A673 (cell line): Measurements from ENCODE around the gene PTPA. TPM values are rescaled to one million over a fixed set of nuclear protein-coding genes. Genes with fewer than 3 reads are reported as not detected.

Source experiments
- BruUV-seq: library from RNA; stranded (reverse); fragments of 400-500 nt; replicated peaks from 2 replicates; lab custom pipeline; 2021; lab: Mats Ljungman, UMichigan
- CTCF ChIA-PET: fragments of 300-600 bp; sonication (Branson Sonifier 250); formaldehyde crosslinking; loops from one replicate; lab custom pipeline; 2022; ENCODE audit warnings: antibody characterized with exemption; lab: Charles Lee
- POLR2A ChIA-PET: fragments of 300-600 bp; sonication (Branson Sonifier 250); formaldehyde crosslinking; loops from one replicate; lab custom pipeline; 2022; ENCODE audit warnings: antibody characterized with exemption; ENCODE audit not compliant: low non-redundant PET; lab: Charles Lee
- DNase-seq: peaks from one replicate; pipeline ENCODE4 v3.0.0-alpha.2; 2015; ENCODE audit warnings: low spot score
- H3K27ac ChIP-seq: fragments of 200-600 bp; sonication (generic); 2 replicates; pipeline ENCODE4 v1.5.1; 2016; ENCODE audit warnings: mixed run types, low read depth, mild to moderate bottlenecking, mixed read lengths, antibody characterized with exemption, low read length; ENCODE audit not compliant: poor library complexity, severe bottlenecking
- H3K27me3 ChIP-seq: fragments of 200-600 bp; sonication (generic); replicated peaks from 2 replicates; pipeline ENCODE4 v1.6.1; 2017; ENCODE audit warnings: mixed run types, low read depth, mild to moderate bottlenecking, mixed read lengths, antibody characterized with exemption, low read length; ENCODE audit not compliant: insufficient read depth, poor library complexity
- H3K36me3 ChIP-seq: fragments of 200-600 bp; sonication (generic); 2 replicates; pipeline ENCODE4 v1.6.1; 2016; ENCODE audit warnings: mixed run types, mild to moderate bottlenecking, mixed read lengths, antibody characterized with exemption, low read length; ENCODE audit not compliant: insufficient read depth, poor library complexity, severe bottlenecking
- H3K4me1 ChIP-seq: fragments of 200-600 bp; sonication (generic); 2 replicates; pipeline ENCODE4 v1.6.1; 2017; ENCODE audit warnings: mixed run types, mild to moderate bottlenecking, mixed read lengths, antibody characterized with exemption, low read length; ENCODE audit not compliant: insufficient read depth, poor library complexity, severe bottlenecking
- H3K4me3 ChIP-seq: fragments of 200-600 bp; sonication (generic); 2 replicates; pipeline ENCODE4 v1.5.1; 2016; ENCODE audit warnings: low read depth, mixed run types, mild to moderate bottlenecking, mixed read lengths, low read length; ENCODE audit not compliant: poor library complexity, severe bottlenecking
- H3K9me3 ChIP-seq: fragments of 200-600 bp; sonication (generic); 2 replicates; pipeline ENCODE4 v1.6.1; 2016; ENCODE audit warnings: mixed run types, low read depth, mild to moderate bottlenecking, mixed read lengths, antibody characterized with exemption, low read length; ENCODE audit not compliant: poor library complexity, severe bottlenecking
- EZH2 ChIP-seq: fragments of 200-600 bp; sonication (generic); IDR thresholded peaks from 2 replicates; pipeline ENCODE4 v1.6.1; 2017; ENCODE audit warnings: borderline replicate concordance, low read depth, mild to moderate bottlenecking, mixed read lengths, antibody characterized with exemption, low read length; ENCODE audit not compliant: poor library complexity, severe bottlenecking
- intact Hi-C: fragments of 100-400 bp; cut with micrococcal nuclease; formaldehyde crosslinking; loops from one replicate; pipeline ENCODE4 v1.10.0; 2022; ENCODE audit not compliant: unreplicated experiment
- total RNA-seq: library from RNA; stranded (reverse); gene quantifications from 2 replicates; pipeline ENCODE4 v1.2.3, GENCODE V29; 2021
- TF ChIP-seq, protein P1 (sequence below): fragments of 300-800, 200-600 bp; sonication (generic); conservative IDR thresholded peaks from 2 replicates; pipeline ENCODE4 v1.5.1; 2017; ENCODE audit warnings: low read depth, mild to moderate bottlenecking, antibody characterized with exemption, low read length, moderate library complexity, mixed read lengths

Gene PTPA
- total RNA-seq, 1 experiment from 2014 or later = 157 TPM

DNA sequence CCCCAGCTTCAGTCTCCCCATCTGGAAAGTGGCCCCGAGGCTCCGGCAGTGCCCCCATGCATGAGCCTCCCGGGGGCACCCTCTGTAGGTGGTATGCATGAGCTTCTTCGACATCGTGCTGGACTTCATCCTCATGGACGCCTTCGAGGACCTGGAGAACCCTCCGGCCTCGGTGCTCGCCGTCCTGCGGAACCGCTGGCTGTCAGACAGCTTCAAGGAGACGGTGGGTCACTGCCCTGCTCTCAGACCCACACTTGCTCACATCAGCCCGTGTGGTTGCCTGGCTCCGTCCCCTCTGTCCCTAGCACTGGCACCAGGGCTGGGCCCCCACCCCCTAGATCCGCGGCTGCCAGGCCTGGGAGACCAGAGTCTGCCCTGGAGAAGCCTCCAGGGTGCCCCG lies 43.1 kb upstream of the PTPA start:
- no peaks in the 10 kb centered on the region for H3K4me1 ChIP-seq
- no TSS peak for BruUV-seq
- H3K36me3 ChIP-seq = no peaks in the 10 kb centered on the region
- H3K4me3 ChIP-seq = no peak overlapping the region
- intact Hi-C loops = no loop called here
- DNase-seq = no peak
- ChIA-PET POLR2A (no interaction called here), CTCF (no interaction called here)
- no peaks in the 10 kb centered on the region for H3K27me3 ChIP-seq
- H3K27ac ChIP-seq = no peak overlapping the region
- H3K9me3 ChIP-seq = no peaks in the 10 kb centered on the region
- TF ChIP-seq, protein P1, sequence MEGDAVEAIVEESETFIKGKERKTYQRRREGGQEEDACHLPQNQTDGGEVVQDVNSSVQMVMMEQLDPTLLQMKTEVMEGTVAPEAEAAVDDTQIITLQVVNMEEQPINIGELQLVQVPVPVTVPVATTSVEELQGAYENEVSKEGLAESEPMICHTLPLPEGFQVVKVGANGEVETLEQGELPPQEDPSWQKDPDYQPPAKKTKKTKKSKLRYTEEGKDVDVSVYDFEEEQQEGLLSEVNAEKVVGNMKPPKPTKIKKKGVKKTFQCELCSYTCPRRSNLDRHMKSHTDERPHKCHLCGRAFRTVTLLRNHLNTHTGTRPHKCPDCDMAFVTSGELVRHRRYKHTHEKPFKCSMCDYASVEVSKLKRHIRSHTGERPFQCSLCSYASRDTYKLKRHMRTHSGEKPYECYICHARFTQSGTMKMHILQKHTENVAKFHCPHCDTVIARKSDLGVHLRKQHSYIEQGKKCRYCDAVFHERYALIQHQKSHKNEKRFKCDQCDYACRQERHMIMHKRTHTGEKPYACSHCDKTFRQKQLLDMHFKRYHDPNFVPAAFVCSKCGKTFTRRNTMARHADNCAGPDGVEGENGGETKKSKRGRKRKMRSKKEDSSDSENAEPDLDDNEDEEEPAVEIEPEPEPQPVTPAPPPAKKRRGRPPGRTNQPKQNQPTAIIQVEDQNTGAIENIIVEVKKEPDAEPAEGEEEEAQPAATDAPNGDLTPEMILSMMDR = no peak

DNA sequence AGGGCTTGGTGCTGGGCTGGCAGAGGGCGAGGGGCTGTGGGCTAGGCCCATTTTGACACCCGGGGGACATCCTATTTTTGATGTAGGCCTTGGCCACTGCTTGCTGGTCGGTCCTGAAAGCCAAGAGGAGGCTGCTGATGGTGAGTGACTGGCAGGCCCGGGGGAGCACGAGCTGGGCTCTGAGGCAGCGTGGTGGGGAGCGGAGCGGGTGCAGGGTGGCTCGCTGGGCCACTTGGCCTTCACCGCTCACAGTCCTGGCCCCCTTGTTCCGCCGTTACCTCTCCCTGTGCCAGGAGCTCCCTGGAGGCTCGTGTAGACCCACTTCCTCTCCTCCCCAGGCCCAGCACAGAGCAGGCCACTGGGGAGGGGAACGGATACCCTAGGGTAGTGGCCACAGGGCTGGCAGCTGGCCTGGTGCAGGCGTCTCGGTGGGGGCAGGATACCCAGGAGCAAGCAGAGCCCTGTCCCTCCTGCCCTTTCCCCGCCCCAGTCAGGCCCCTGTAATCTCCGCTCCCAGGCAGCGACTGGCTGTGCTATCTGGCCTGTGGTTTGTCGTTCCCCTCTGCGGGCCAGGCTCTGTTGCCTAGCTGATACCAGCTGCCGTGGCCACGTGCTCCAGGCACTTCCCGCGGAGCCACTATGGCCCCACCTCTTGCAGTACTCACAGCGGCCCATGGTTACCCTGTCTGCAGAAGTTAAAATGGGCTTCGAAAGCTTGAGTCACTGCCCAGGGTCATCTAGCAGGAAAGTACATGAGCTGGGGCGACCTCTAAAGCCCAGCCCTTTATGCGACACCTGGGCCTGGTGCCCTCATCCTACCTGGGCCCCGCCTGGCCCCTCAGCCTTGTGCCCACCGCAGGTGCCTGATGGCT lies 42.0 kb upstream of the PTPA start:
- intact Hi-C loops = no loop called here
- no TSS peak for BruUV-seq
- no peak overlapping the region for H3K27ac ChIP-seq

DNA sequence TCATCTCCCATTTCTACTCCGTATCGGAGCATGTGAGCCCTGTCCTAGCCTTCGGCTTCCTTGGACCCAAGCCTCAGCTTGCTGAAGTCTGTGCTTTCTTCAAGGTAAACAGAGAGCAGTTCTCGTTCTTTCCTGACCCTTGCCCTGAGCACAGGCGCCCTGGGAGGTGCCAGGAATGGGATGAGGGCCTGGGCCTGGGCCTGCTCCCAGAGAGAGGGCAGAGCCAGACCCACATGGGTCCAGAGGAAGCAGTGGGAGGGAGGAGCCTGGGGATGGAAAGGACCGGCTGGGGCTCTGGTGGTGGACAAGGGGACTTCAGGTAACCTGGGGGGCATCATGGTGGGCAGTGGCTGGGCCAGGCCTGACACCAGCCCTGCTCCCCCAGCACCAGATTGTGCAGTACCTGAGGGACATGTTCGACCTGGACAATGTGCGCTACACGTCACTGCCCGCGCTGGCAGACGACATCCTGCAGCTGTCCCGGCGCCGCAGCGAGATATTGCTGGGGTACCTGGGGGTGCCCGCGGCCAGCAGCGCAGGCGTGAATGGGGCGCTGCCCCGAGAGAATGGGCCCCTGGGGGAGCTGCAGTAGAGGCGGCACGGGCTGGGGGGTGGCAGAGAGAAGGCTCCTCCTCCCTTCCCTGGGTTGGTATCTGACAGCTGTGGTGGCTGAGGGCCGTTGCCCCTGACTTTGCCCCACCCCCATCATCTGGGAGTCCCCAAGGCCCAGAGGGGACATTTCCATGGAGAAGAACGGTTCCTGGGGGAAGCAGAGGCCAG lies 41.2 kb upstream of the PTPA start:
- no peaks in the 10 kb centered on the region for H3K36me3 ChIP-seq
- ChIA-PET POLR2A (no interaction called here), CTCF (no interaction called here)
- no TSS peak for BruUV-seq
- DNase-seq = no peak
- intact Hi-C loops = no loop called here
- no peaks in the 10 kb centered on the region for H3K4me1 ChIP-seq
- TF ChIP-seq, protein P1 = no peak
- TF ChIP-seq EZH2 = no peak
- H3K9me3 ChIP-seq = no peaks in the 10 kb centered on the region
- H3K27me3 ChIP-seq = no peaks in the 10 kb centered on the region
- no peak overlapping the region for H3K27ac ChIP-seq
- H3K4me3 ChIP-seq = no peak overlapping the region

More for the DNA sequence above, 42.0 kb upstream of the PTPA start:
- DNase-seq = no peak
- CTCF ChIA-PET = no interaction called here
- POLR2A ChIA-PET = no interaction called here
- H3K36me3 ChIP-seq = no peaks in the 10 kb centered on the region
- no peaks in the 10 kb centered on the region for H3K4me1 ChIP-seq
- TF ChIP-seq, protein P1 = no peak
- no peak for TF ChIP-seq EZH2
- H3K9me3 ChIP-seq = no peaks in the 10 kb centered on the region
- no peaks in the 10 kb centered on the region for H3K27me3 ChIP-seq
- H3K4me3 ChIP-seq = no peak overlapping the region
